Measurements from ENCODE around the gene HACD4.
"Not testable (repeated sequence)": the region's sequence is repeated elsewhere in the genome, so short reads cannot be mapped to it uniquely, and the experiment has no call there.

The HACD4 gene

DNA sequence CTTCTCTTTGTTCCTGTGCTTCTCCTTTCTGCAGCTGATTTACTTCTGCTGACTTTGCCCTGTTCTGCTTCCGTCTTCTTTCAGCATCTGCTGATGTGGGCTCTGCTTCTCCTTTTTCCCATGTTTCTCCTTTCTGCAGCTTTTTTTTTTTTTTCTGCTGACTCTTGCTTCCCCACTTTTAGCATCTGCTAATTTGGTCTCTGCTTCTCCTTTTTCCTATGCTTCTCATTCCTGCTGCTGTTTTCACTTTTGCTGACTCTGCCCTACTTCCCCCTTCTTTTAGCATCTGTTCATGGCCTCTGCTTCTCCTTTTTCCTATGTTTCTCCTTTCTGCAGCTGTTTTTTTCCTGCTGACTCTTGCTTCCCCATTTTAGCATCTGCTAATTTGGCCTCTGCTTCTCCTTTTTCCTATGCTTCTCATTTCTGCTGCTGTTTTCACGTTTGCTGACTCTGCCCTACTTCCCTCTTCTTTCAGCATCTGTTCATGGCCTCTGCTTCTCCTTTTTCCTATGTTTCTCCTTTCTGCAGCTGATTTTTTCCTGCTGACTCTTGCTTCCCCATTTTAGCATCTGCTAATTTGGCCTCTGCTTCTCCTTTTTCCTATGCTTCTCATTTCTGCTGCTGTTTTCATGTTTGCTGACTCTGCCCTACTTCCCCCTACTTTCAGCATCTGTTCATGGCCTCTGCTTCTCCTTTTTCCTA is 58.0 kb downstream of the HACD4 start:
- CTCF ChIA-PET: interaction anchor here (0.6 kb wide), 1 partner anchor 346 kb away, joined by 3 read pairs; no protein-coding TSS in a partner anchor
- H3K4me1 Mint-ChIP-seq, DNase-seq, H3K27me3 Mint-ChIP-seq, H3K9me3 Mint-ChIP-seq, H3K27ac Mint-ChIP-seq, H3K4me3 Mint-ChIP-seq: not testable (repeated sequence)
- H3K36me3 Mint-ChIP-seq: peaks cover 29% of the 10 kb centered on the region

DNA sequence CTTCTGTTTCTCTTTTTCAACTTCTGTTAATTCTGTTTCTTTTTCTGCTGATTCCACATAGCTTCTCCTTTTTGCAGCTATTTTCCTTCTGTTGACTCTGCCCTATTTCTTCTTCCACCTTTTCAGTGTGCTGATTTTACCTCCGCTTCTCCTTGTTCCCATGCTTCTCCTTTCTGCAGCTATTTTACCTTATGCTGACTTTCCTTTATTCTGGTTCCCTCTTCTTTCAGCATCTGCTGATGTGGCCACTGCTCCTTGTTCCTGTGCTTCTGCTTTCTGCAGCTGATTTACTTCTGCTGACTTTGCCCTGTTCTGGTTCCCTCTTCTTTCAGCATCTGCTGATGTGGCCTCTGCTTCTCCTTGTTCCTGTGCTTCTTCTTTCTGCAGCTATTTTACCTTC is 58.8 kb downstream of the HACD4 start:
- CTCF ChIA-PET: no interaction called here
- Mint-ChIP-seq H3K4me3 (no peak overlapping the region), H3K9me3 (peaks cover 3% of the 10 kb centered on the region), H3K27ac (no peak overlapping the region), H3K27me3 (no peaks in the 10 kb centered on the region), H3K36me3 (peaks cover 28% of the 10 kb centered on the region), H3K4me1 (no peaks in the 10 kb centered on the region)
- DNase-seq: no peak

DNA sequence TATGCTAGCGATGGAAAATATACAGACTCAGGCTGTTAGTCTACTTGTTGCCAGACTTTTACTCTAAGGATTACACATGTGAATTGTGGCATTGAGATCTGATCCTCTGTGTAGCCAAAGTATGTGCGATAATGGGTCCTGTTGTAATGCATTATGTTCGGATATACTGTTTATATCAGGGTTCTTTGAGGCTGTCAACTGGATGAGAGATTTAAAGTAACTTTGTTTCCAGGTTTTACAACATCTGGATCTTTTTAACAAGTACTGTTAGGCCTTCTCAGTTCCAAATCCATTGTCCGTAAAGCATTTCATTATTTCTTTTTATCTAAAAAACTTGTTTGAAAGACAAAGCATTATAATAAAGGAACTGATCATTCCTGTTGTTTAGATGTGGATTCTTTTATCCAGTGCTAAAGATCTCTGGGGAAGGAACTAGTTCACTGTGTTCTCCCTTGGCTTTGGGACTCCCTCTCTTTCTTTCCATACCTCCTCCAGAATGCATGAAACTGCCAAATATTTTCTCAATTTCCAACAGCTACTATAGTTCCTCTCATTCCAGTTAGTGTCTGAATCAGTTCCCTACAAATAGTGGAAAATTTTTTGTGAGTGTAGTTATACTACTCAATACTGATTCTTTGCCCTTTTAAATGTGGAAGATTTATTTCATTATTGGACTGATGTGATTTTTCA is 68.8 kb downstream of the HACD4 start:
- H3K4me3 Mint-ChIP-seq: no peak overlapping the region
- H3K36me3 Mint-ChIP-seq: peaks cover 13% of the 10 kb centered on the region
- H3K27me3 Mint-ChIP-seq: no peaks in the 10 kb centered on the region
- DNase-seq: no peak
- no peaks in the 10 kb centered on the region for H3K4me1 Mint-ChIP-seq
- no peak overlapping the region for H3K27ac Mint-ChIP-seq
- no peaks in the 10 kb centered on the region for H3K9me3 Mint-ChIP-seq
- CTCF ChIA-PET: no interaction called here

DNA sequence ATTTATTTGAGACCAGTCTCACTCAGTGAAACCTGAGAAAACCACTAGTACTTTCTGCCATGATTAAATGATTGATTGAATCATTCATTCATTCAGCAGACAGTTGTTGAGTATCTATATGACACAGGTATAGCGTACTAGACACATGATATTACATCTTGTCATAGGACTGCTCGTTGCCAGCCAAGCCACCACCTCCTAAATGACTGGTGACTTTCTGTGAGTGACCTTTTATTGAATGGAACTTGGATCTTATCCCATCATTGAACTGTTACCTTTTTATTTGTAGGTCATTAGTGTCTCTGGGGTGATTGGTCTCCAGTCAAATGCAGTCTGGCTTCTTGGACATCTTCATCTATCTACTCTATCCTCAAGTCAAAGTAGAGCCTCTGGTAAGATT is 80.7 kb downstream of the HACD4 start:
- H3K4me3 Mint-ChIP-seq: no peak overlapping the region
- no peaks in the 10 kb centered on the region for H3K4me1 Mint-ChIP-seq
- H3K27ac Mint-ChIP-seq: no peak overlapping the region
- CTCF ChIA-PET: interaction anchor here (0.9 kb wide), 1 partner anchor 160 kb away, joined by 4 read pairs; no protein-coding TSS in a partner anchor
- H3K36me3 Mint-ChIP-seq: peaks cover 32% of the 10 kb centered on the region
- no peak for DNase-seq
- H3K9me3 Mint-ChIP-seq: no peaks in the 10 kb centered on the region
- H3K27me3 Mint-ChIP-seq: no peaks in the 10 kb centered on the region
